Kidney capillary endothelial cell (primary cell): Measurements from ENCODE around the gene GAS2L2.

Experiments used
- DNase-seq: peaks from one replicate; pipeline ENCODE4 v3.0.0-alpha.2; 2018; ENCODE audit warnings: low spot score

The GAS2L2 gene

DNA sequence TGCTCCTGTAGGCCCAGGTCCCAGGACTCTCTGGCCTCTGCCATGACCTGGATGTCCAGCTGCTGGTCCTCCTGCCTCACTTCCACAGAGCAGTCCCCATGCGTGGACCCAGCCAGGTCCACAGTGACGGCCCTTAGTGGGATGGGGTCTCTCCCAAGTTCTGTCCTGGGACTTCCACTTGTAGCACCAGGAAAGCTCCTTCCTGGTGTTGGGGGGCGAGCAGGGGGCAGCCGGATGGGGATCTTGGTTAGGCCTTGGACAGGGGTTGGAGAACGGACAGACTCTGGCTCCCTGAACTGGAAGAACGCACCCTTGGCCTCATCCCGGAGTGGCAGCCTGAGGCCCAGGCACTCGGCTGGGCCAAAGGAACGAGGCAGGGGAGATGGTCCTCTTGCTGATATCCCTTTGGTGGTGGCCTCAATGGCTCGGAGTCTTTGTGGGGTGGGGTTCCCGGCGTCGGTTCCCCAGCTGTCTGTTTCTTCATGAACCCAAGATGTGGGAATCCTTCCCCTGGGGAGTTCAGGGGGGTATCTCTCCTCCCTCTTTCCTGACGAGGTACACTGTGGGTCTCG lies 7.2 kb downstream of the GAS2L2 start:
- DNase-seq, result no peak

DNA sequence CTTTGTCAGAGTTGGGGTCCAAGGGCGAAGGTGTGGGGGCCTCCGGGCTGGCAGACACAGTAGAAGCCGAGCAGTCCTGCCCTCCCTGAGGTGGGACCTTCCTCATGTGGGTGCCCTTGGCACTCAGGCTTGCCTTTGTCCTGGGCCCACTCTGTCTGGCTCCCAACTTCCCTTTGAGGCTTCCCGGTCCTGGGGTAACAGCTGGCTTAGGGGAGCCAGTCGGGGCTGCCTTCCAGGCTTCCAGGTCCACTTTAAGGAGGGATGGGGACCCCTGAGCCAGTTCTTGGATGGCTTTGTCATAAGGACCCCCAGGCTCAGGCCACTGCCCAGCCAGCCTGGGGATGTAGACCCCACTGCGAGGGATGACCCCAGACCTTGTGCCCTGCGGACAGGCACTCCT lies 7.8 kb downstream of the GAS2L2 start:
- no peak for DNase-seq

DNA sequence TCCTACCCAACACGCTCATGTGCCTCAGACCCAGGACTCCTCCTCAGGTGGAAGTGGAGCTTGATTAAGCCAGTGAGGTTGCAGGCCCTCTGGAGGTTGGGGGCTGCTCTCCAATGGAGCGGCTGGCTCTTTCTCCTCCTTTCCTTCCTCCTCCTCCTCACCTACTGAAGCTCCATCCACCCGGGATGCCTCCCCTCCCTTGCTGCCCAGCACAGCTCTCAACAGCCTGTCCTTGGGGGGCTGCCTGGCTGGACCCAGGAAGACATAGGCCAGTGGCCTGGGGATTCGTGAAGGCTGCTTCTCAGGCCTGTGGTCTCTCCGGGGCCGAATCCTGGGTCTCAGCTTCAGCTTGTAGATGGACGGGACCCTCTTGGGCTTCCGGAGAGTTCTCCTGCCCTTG lies 8.2 kb downstream of the GAS2L2 start:
- no peak for DNase-seq

DNA sequence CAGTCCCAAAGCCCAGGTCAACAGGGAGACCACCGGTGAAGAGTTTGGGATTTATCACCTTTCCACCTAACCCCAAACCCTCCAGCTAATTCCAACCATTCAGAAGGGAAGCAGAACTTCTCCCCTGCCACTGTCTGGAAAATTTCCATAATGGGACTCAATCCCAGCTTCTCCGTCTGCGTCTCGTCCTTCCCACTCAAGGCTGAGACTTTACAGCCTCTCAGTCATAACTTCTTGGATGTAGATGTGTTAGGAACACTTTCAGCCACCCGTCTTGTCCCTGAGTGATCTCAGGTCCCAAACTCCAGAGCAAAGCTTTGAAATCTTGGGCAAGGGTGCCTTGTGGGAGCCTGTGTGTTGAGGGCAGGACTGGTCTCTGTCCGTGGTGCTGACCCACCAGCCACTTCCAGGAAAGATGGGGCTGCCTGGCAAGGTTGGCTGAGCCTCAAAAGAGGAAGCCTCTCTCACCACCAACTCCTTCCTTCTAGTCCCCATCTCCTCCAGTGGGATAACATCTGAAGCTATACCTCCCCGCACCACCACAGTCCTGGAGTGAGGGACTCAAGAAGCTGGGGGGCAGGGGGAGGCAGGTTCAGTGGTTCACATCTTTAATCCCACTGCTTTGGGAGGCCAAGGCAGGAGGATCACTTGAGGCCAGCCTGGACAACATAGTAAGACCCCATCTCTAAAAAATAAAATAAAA lies 9.3 kb downstream of the GAS2L2 start:
- DNase-seq, result peak; percentile 40

DNA sequence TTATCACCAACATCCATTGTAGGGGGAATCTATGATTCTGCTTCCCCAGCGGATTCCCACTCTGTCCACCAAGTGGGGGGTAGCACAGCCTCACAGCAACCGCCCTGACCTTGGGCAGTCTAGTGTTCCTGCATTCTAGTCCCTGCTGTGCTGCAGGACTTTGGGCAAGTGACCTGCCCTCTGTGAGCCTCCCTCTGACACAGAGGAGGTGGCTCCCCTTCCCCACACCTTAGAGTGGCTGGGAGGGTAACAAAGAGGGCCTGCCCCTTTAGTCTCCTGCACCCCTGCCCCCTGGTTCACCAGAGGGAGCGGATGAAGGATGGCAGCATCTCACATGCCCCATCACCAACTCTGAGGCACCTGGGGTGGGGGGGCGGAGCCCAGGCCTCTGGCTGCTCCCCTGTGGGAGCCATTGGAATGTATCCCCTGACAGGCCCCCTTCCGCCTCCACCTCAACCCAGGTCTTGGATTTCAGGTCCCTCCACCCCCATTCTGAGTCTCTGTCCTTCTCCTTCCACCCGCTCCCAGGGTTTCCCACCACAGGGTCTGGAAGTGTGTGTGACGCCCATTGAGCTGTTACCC lies 10.1 kb downstream of the GAS2L2 start:
- DNase-seq, result no peak

DNA sequence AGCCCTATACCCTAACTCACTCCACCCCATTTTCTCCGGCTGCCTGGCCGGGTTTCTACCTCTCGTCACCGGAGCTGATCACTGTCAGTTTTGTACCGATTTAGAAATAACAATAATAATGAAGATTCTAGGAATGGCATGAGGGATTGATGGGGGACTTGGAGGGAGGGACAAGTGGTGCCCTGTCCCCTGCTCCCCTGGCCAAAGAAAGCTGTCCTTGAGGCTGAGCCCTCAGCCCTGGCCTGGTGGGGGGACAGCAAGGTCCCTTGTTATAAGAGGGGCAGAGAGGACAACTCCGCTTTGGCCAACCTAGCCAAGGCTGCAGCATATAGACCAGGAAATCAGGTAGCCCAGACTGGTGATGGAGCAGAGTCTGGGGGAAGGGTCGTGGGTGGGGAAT lies 10.5 kb downstream of the GAS2L2 start:
- no peak for DNase-seq

DNA sequence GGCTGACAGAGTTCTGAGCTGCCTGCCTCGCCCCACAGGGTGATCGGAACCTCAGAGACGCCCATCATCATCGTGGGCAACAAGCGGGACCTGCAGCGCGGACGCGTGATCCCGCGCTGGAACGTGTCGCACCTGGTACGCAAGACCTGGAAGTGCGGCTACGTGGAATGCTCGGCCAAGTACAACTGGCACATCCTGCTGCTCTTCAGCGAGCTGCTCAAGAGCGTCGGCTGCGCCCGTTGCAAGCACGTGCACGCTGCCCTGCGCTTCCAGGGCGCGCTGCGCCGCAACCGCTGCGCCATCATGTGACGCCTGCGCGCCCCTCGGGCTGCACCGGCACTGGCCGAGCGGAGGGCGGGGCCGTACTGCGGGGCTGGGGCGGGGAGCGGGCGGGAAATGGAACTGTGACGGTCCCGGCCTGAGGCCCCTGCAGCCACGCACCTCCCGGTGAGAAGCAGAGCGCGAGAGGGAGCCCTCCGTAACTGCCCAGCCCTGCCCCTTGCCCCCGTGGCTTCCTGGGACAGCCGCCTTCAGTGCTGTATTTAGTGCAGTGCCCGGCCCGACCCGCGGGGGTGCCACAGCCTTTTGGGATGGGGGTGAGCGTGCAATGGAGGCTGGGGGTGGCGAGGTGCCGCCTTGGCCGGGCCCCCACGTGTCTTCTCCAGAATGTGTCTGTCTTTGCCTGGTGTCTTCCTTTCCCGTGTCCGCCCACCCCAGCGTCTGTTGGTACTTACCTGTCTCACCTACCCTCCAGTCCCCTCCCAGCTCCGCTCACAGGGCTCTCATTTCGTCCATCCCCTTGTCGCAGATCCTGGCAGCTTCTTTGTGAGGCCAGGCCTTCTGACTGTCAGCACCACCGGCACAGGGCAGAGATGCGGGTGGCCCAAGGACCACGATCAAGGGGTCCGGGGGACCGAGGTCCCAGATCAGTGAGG lies 11.8 kb downstream of the GAS2L2 start:
- no peak for DNase-seq

DNA sequence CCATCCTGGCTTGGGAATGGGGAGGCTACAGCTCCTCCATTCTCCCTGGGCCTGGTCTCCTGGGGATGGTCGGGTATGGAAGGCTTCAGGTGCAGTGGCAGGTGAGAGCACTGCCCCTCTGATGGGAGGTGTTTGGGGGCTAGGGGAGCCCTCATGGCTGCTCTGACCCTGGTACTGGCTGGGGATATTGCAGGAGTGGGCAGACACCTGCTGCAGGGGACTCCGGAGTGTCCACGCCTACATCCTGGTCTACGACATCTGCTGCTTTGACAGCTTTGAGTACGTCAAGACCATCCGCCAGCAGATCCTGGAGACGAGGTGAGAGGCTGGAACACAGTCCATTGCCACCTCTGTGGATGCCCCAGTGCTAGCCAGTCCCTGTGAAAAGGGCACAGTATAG lies 12.8 kb downstream of the GAS2L2 start:
- no peak for DNase-seq

DNA sequence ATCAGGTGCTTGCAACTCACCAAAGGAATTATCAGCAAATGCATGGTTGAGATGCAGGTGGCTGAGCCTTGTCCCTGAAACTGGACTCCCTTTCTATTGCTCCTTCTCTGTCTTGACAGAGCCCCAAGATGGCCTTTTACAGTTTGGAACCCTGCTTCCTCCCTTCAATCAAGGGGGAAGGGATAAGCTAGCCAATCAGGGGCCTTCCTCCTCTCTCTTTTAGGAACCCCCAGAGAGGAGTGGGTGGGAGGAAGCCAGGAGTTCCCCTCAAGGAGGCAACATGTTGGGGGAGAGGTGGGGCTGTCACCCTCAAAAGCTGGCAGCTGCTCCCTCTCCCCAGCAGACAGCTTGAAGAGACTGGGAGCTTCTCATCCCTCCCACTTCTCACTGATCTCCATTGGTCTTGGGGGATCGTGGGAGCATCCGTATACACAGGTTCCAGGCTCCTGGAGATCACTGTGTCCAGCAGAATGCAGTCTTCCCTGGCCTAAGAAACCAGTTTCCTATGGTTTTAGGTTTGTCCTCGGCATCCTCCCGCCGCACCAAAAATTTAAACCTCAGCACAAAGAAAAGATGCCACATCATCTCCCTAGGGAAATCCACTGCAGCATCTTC lies 14.4 kb downstream of the GAS2L2 start:
- no peak for DNase-seq

DNA sequence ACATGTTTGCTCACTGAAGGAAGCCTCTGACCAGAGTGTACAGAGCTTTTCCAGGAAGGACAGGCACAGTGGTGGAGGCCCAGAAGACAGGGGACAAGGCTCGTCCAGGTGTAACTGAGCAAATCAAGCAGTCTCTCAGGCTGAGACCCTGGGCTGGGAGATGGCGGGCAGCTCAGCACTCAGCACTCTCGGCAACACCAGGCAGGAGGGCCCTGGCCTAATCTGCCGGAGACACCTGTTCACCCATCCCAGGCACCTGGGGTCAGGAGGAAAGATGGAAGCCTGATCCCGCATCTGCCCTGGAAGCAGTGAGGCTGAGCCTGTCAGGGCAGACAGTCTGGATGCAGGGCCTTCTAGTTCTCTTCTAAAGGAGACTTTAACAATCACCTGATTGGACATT lies 16.8 kb downstream of the GAS2L2 start:
- no peak for DNase-seq

DNA sequence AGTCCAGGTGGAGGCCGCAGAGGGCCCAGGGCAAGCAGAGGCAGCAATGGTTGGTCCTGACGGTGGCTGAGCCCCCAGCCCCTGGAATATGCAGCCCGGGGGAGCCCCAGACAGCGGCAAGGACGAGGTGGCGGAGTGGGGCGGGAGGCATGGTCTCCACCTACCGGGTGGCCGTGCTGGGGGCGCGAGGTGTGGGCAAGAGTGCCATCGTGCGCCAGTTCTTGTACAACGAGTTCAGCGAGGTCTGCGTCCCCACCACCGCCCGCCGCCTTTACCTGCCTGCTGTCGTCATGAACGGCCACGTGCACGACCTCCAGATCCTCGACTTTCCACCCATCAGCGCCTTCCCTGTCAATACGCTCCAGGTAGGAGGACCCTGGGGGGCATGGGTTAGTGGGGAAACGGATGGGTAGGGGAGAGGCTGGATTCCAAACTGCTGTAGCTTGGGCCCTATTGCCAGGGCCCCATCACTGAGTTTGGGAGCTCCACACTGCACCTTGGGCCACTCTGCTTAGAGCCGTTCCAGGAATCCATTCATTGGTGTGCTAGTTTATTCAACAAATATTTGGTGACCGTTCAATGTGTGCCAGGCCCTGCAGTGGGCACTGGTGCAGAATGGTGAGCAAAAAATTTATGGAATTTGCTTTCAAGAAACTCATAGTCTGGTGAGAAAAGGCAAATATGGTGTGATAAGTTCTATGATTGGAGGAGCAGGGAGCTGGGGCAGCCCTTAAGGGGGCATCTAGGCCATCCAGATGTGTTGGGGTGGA lies 17.8 kb downstream of the GAS2L2 start:
- DNase-seq, result no peak

DNA sequence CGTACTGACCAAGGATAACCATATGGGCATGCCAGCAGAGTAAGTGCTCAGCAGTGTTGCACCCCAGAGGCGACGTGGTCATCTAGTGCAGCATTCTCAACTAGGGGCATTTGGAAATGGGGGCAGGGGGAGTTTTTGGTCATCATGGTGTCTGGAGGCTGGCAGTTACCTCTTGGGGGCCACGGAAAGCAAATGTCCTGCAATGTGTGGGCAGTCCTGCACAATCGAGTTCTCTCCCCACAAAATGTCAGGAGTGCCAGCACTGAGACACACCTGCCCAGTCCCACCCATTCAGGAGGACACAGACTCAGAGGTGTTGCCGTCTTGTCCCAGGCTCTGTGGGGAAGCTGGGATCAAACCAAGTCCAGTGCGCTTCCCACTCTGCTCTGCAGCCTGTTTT lies 18.6 kb downstream of the GAS2L2 start:
- DNase-seq, result no peak

DNA sequence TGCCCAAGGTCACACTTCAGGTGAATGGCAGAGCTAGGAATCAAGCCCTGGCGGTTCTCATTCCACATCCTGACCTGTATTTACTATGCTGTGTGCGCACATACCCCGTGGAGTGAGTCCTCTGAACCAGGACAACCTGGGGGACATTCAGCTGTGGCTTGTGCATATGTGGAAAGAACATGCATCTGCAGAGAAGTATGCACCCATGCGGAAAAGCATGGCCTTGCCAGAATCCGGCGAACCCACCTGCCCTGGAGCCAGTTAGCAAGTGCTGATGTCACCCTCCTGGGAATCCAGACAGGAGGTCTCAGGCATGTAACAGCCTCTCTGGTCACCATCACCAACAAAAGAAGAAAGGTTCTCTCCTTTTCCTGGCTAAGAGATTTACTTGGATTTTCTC lies 19.7 kb downstream of the GAS2L2 start:
- no peak for DNase-seq

DNA sequence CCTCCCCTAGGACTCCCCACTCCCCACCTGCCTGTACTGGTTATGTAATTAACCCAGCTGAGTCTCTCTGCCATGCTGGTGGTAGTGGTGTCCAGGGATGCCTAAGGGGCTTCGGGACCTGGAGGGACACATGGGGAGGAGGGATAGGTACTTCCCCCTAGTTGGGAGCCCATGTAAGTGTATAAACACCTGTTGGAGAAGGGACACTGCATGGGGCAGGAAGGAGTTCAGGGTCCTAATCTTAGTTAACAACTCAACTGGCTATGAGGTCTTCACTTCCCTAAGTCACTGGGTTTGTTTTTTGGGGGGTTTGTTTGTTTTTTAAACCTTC lies 20.3 kb downstream of the GAS2L2 start:
- no peak for DNase-seq

DNA sequence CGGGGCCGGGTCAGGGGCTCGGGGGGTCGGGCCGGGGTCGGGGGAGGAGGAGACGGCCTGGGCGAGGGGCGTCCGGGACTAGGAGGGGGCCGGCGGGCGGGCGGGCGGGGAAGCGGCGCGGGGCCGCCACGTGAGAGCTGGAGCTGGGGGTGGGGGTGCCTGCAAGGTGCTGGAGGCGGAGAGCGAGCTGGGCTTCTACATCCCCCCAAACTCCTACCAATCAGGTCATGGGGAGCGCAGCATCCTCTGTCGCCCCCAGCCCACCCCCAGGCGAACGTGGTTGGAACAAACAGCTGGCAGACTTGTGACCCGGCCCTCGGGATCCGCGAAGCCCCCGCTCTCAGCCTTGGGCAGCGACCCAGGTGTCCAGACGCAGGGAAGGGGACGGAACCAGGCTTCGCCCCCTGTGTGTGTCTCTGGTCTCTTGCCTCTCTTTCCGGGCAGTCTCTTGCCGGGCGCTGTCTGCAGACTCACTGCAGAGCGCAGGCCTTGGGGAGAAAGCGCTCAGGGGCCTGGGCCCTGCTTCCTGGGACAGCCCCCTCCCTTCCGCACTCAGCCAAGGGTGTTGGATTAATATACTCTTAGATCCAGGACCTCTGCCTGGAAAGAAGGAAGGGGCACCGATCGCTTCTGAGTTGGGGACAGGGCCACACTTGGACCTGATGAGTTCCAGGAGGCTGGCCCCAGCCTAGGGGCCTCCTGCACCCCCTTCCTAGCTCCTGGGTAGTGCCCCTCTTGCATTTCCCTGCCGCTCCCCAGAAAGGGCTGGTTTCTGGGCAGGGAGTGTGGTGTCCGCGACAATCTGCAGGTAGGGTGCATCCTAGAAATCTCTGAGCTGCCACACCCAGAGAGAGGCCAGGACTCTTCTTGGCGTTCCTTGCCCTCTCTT lies 20.9 kb downstream of the GAS2L2 start:
- no peak for DNase-seq

DNA sequence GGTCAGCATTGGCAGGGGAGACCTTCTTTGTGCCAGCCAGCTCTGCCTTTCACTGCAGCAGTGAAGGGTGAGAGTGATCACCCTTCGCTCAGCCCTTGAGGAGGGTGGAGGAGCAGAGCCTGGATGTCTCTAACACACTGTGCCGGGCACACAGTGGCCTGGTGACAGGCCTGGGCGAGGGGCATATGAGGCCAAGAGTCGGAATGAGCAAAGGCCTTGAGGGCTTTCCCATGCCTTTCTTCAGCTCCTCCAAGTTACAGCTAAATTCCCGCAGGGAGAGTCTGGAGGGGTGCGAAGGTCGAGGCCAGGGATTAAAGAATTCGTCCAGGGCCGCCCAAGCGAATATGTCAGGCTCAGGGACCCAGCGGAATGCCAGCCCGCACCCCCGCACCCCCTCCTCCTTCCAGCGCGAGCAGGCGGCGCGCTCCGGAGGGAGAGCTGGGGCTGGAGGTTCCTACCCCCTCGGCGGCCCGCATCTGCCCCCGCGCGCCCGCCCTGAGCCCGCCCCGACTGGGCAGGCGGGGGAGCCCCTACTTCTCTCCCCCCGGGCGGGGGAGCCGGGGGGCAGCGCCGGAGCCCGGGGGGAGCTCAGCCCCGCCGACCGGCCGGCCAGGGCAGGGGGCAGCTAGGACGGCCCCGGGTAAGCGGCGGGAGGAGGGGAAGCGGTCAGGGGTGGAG lies 21.7 kb downstream of the GAS2L2 start, which contains the start of gene RASL10B:
Gene RASL10B (plus strand): TSS at position 401 of the 678 bp plus-strand sequence. CDS start 3,546 bp downstream, outside the sequence.
- no peak for DNase-seq

DNA sequence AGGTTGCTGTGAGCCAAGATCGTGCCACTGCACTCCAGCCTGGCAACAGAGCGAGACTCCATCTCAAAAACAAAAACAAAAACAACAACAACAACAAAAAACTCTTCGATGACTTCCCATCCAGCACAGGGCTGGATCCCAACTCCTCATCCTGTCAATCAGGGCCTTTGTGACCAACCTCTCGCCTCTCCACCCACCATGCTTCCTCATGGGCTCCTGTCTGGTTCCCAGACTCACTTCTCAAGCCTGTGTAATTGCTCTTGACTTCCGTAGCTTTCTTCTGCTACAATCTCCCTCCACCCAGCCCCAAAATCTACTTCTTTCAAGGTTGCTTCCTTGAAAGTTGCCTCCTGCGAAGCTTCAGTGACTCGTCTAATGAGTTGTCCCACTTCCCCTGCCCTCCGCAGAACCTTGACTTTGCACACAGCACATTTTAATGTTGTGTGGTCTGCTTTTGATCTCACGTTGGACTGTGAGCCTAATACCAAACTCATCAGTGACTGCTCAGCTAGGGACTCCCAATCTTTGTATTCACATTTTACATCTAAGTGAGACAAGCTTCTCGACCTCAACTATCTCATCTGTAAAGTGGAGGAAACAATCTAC lies 22.5 kb downstream of the GAS2L2 start:
- DNase-seq, result no peak

DNA sequence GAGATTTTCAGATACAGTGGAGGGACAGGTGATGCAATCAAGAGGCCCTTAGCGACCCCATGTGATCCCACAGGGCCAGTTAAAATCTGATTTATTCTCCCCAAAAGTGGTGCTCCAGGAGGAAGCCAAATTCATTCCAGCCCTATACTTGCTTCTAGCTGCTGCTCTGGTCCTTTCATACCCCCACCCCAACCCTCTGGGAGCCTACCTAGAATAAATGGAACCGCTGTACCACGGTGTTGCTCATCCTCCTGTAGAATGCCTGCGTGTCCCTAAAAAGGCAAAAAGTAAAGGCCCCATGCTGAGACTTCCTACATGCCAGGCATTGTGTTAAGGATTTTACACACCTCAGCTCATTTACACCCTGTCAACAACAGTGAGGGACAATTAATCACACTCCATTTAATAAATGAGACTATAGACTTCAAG lies 23.6 kb downstream of the GAS2L2 start:
- no peak for DNase-seq

DNA sequence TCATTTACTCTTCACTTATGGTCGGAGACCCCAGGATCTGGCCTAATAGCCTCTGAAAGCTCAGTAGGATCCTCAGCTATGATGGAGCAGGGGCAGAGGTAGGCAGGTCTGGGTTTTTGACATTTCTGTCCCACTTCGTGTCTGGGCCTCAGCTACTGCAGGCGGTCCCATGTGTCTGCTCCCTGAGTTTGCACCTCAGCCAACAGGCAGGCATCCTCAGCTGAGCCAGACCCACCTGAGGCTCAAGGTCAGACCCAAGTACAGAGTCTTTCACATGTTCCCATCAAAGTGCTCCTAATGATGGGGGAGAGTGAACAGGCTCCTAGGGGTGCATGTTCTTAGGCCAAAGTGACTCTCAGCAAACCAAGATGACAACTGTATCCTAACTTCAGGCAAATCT lies 24.5 kb downstream of the GAS2L2 start:
- DNase-seq, result no peak
